Activated B cell treated with CpG ODN at 0.5 μM for 24 hours (primary cell): ENCODE data around the gene NPR2. TPM values are rescaled to one million over a fixed set of nuclear protein-coding genes. Genes with fewer than 3 reads are reported as not detected.

Experiments
- ATAC-seq: fragments of 200-7000 bp; cut with Tn5 transposase; one replicate; pipeline ENCODE4 v1.10.0; 2021; ENCODE audit warnings: low read depth, mild to moderate bottlenecking, moderate library complexity
- CTCF ChIA-PET: fragments of 350-600 bp; sonication (Branson Sonifier 250); formaldehyde crosslinking; loops from one replicate; lab custom pipeline; 2021; ENCODE audit warnings: antibody characterized with exemption; lab: Charles Lee
- POLR2A ChIA-PET: fragments of 350-600 bp; sonication (Branson Sonifier 250); formaldehyde crosslinking; loops from one replicate; lab custom pipeline; 2021; ENCODE audit warnings: antibody characterized with exemption; lab: Charles Lee
- DNase-seq: peaks from one replicate; pipeline ENCODE4 v3.0.0; 2022
- H3K27ac Mint-ChIP-seq: one replicate; pipeline ENCODE4 v1.8.0; 2020; ENCODE audit warnings: mixed read lengths
- H3K27me3 Mint-ChIP-seq: one replicate; pipeline ENCODE4 v1.8.0; 2021; ENCODE audit warnings: mixed read lengths
- H3K36me3 Mint-ChIP-seq: one replicate; pipeline ENCODE4 v1.8.0; 2021; ENCODE audit warnings: low read depth, mixed read lengths
- H3K4me1 Mint-ChIP-seq: one replicate; pipeline ENCODE4 v1.8.0; 2021; ENCODE audit warnings: mixed read lengths
- H3K4me3 Mint-ChIP-seq: one replicate; pipeline ENCODE4 v1.8.0; 2020; ENCODE audit warnings: mild to moderate bottlenecking, mixed read lengths
- H3K9me3 Mint-ChIP-seq: one replicate; pipeline ENCODE4 v1.8.0; 2020; ENCODE audit warnings: mixed read lengths
- intact Hi-C: fragments of 100-400 bp; cut with micrococcal nuclease; formaldehyde crosslinking; loops from one replicate; pipeline ENCODE4 v1.15.1; 2024
- total RNA-seq: library from RNA; stranded (reverse); gene quantifications from 2 replicates; pipeline ENCODE4 v1.2.3, GENCODE V29; 2022
- TF ChIP-seq, protein P1 (sequence below): fragments of 200-600 bp; IDR thresholded peaks from one replicate; pipeline ENCODE4 v1.8.0; 2022; ENCODE audit warnings: antibody characterized with exemption, mild to moderate bottlenecking

The NPR2 gene
- total RNA-seq, 1 donor from 2014 or later: 4.6 TPM

DNA sequence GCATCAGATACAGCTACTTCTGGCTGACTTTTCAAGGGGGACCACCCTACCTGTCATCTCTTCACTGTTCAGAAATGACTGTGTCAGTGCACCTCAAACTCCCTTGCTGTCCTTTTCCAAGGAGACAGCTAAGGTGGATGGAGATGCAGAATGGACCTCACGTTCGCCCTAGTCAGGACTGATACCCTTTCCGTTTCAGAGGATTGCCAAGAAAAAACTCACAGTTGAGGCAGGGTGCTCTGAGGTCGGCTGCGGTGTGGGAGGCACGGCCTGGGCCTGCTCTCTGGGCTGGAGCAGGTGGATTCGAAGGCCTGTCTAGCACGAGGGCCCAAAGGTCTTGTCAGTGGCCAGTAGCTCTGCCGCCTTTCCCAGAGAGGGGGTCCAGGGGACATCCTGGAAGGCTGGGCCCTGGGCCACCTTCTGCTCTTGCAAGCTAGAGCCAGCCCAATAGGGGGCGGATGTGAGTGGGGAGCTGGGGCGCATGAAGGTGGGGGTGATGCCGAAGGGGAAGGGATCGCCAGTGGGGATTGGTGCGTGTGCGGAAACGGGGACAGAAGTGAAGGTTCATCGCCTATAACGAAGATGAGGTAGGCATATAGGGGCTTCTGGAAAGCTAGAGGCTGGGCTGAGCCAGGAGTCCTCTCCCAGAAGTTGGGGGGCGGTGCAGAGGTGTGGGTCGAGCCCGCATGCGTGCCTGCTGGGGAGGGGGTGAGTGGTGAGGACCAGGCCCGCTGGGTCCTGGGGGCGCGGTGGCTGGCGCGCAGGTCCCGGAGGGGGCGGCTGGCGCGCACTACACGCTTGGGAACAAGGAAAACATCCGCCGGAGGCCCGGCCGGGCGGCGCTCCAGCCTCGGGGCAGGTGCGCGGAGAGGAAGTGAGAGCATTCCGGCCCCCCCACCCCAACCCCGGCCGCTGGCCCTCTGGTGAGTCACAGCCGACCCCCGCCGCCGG, 34.8 kb upstream of the NPR2 start:
- Mint-ChIP-seq H3K27me3 (no peaks in the 10 kb centered on the region), H3K9me3 (no peaks in the 10 kb centered on the region), H3K4me3 (peak overlapping the region; percentile 91), H3K36me3 (peaks cover 39% of the 10 kb centered on the region), H3K4me1 (peaks cover 55% of the 10 kb centered on the region), H3K27ac (peak overlapping the region; percentile 93)
- TF ChIP-seq, protein P1, sequence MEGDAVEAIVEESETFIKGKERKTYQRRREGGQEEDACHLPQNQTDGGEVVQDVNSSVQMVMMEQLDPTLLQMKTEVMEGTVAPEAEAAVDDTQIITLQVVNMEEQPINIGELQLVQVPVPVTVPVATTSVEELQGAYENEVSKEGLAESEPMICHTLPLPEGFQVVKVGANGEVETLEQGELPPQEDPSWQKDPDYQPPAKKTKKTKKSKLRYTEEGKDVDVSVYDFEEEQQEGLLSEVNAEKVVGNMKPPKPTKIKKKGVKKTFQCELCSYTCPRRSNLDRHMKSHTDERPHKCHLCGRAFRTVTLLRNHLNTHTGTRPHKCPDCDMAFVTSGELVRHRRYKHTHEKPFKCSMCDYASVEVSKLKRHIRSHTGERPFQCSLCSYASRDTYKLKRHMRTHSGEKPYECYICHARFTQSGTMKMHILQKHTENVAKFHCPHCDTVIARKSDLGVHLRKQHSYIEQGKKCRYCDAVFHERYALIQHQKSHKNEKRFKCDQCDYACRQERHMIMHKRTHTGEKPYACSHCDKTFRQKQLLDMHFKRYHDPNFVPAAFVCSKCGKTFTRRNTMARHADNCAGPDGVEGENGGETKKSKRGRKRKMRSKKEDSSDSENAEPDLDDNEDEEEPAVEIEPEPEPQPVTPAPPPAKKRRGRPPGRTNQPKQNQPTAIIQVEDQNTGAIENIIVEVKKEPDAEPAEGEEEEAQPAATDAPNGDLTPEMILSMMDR: no peak
- peak; percentile 68 for DNase-seq
- intact Hi-C loops: loop anchor here (1.0 kb wide), 5 partner anchors 7 to 152 kb away; partner anchors contain the start of genes CREB3, GBA2, HINT2 and RGP1
- ATAC-seq: peak; percentile 73
- ChIA-PET POLR2A (interaction anchor here (0.6 to 2.1 kb wide), 30 partner anchors 9 to 181 kb away, joined by 3 to 28 read pairs (median 4); partner anchors contain the start of genes CCDC107, CREB3, GBA2 and HINT2), CTCF (interaction anchor here (0.8 to 2.6 kb wide), 17 partner anchors 9 to 145 kb away, joined by 3 to 15 read pairs (median 4); partner anchors contain the start of genes CCDC107, CREB3, GBA2 and RGP1)

DNA sequence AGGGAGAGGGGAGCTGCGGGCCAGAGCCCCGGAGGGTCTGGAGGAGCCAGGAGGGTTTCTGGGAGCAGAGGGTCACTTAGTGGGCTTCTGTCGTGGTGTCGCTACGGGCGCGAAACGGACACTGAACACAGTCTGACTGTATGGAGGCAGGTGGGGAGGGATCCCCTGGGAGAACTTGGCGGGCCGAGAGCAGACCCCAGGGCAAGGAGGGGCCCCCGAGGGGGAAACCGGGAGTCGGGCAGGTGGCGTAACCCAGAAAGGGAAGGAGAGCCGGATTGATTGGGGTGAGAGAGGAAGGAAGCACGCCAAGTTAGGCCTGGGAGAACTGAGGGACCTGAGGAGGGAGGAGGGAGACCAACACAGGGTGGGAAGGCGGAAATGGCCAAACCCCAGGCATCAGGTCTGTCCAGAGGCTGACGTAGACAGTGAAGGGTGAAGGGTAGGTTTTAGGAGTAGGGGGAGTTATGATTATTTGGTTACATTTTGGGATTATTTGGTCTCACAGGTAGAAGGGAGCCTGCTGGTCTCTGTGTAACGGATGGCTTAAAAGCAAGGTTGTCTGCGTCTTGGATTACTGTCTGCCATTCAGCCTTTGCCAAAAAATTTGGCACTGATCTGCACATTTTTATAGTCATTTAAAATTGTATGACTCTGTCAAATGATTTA, 34.0 kb upstream of the NPR2 start:
- TF ChIP-seq, protein P1: no peak
- H3K4me1 Mint-ChIP-seq: peaks cover 58% of the 10 kb centered on the region
- H3K27me3 Mint-ChIP-seq: no peaks in the 10 kb centered on the region
- DNase-seq: no peak
- ChIA-PET CTCF (interaction anchor here (0.8 to 2.6 kb wide), 16 partner anchors 10 to 146 kb away, joined by 3 to 15 read pairs (median 4); partner anchors contain the start of genes CCDC107, GBA2, RGP1 and RMRP), POLR2A (interaction anchor here (0.6 to 2.1 kb wide), 29 partner anchors 10 to 182 kb away, joined by 3 to 28 read pairs (median 5); partner anchors contain the start of genes CREB3, GBA2, RGP1 and SPAG8)
- peaks cover 35% of the 10 kb centered on the region for H3K36me3 Mint-ChIP-seq
- peak; percentile 29 for ATAC-seq
- H3K4me3 Mint-ChIP-seq: peak overlapping the region; percentile 91
- H3K27ac Mint-ChIP-seq: peak overlapping the region; percentile 93
- intact Hi-C loops: loop anchor here (1.0 kb wide), 5 partner anchors 8 to 153 kb away; partner anchors contain the start of genes CREB3, GBA2, HINT2 and RGP1
- no peaks in the 10 kb centered on the region for H3K9me3 Mint-ChIP-seq

DNA sequence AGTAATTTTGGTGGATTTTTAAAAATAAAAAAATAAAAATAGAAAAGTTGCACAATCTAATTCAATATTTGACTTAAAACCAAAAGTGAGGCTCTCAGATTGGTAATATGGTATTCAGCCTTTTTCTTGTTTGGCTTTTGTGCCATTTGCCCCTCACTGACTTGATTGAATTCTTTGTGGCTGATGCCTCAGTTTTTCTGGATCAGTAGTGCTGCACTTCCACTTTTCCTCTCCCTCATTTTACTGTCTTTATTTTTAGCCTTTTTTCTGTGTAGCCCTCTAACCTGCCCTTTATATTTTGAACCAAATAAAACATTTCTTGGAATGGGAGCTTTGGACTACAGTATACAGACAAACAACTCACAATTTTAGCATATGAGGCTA, 33.5 kb upstream of the NPR2 start:
- intact Hi-C loops: loop anchor here (1.0 kb wide), 5 partner anchors 9 to 154 kb away; partner anchors contain the start of genes CREB3, GBA2, HINT2 and RGP1
- Mint-ChIP-seq H3K4me1 (peaks cover 60% of the 10 kb centered on the region), H3K9me3 (no peaks in the 10 kb centered on the region), H3K4me3 (peak overlapping the region; percentile 64), H3K27ac (peak overlapping the region; percentile 76), H3K36me3 (peaks cover 30% of the 10 kb centered on the region), H3K27me3 (no peaks in the 10 kb centered on the region)
- ChIA-PET CTCF (interaction anchor here (1.0 to 2.6 kb wide), 2 partner anchors 32 to 124 kb away, joined by 4 to 15 read pairs; no protein-coding TSS in a partner anchor), POLR2A (interaction anchor here (0.6 to 1.6 kb wide), 6 partner anchors 15 to 644 kb away, joined by 3 to 10 read pairs (median 4); partner anchors contain the start of genes CREB3 and TLN1)
- TF ChIP-seq, protein P1: no peak
- no peak for DNase-seq
- no peak for ATAC-seq

DNA sequence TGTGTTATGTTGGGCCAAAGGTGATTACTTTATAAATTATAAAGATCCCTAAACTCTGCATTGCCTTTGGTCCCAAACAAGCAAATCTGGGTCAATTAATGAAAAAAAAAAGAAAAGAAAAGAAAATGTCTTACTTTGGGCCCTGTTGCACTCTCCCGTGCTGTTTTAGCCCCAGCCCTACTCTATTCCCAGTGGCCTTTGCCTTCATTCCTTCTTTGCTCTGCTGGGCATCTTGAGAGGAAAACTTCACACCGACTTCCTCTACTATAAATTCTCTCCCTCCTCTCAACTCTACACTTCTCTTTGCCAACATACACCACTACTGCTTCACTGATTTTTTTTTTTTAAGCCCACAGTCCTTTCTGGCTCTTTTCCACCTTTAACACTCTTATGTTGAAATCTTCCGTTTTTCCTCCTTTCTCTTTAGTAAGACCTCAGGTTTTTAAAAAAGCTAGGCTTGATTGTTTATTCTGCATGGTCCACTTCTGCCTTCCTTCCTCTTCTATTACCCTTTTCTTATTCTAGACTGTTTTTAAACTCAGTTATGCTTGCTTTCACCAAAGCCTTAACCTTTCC, 32.8 kb upstream of the NPR2 start:
- Mint-ChIP-seq H3K4me1 (peaks cover 61% of the 10 kb centered on the region), H3K36me3 (peaks cover 23% of the 10 kb centered on the region)

More for the DNA sequence above, 32.8 kb upstream of the NPR2 start:
- ATAC-seq (no peak), DNase-seq (no peak)
- no peaks in the 10 kb centered on the region for H3K27me3 Mint-ChIP-seq
- TF ChIP-seq, protein P1: no peak
- H3K9me3 Mint-ChIP-seq: no peaks in the 10 kb centered on the region
- H3K27ac Mint-ChIP-seq: peak overlapping the region; percentile 76
- CTCF ChIA-PET: interaction anchor here (1.0 to 2.6 kb wide), 3 partner anchors 31 to 124 kb away, joined by 4 to 15 read pairs (median 4); no protein-coding TSS in a partner anchor
- POLR2A ChIA-PET: interaction anchor here (0.7 to 1.9 kb wide), 7 partner anchors 9 to 644 kb away, joined by 3 to 7 read pairs (median 4); partner anchors contain the start of genes CREB3, GBA2, HINT2 and RGP1
- intact Hi-C loops: no loop called here
- peak overlapping the region; percentile 39 for H3K4me3 Mint-ChIP-seq
